NT2/D1 (cell line): ENCODE results near the gene PIGBOS1.

Experiments used
- SUZ12 ChIP-seq: IDR thresholded peaks from 2 replicates; pipeline ENCODE4 v1.6.1; 2011; ENCODE audit not compliant: insufficient read length, insufficient read depth; ENCODE audit errors: extremely low read depth
- YY1 ChIP-seq: IDR thresholded peaks from 2 replicates; pipeline ENCODE4 v1.6.1; 2011; ENCODE audit not compliant: insufficient read length, insufficient read depth
- ZNF274 ChIP-seq: IDR thresholded peaks from 2 replicates; pipeline ENCODE4 v1.6.1; 2011; ENCODE audit warnings: mild to moderate bottlenecking, low read depth, low read length

DNA sequence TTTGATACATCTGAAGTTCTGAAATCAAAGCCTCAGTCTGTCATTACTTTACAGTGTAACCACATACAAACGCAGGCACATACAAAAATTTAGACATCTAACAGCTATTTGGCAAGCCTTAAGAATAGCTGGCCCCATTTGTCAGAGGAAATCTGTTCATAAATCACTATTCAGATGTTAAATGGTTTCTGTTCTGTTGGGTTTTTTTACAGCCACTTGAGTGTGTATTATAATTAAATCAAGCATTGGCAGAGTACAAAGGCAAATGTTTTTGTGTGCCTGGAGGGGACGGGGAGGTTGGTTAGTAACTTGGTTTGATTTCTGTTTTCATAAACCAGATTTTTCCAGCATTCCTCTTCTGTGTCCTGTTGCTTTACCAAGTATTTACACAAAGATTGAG, 24.2 kb upstream of the PIGBOS1 start:
- TF ChIP-seq YY1, result no peak
- no peak for TF ChIP-seq SUZ12
- no peak for TF ChIP-seq ZNF274
